HEK293 (cell line): ENCODE data around the gene ROBO1.

ENCODE experiments used
- CTCF ChIA-PET: fragments of 350-600 bp; formaldehyde crosslinking; extraction: SDS; loops from one replicate; lab custom pipeline; 2021; ENCODE audit warnings: antibody characterized with exemption; lab: Yijun Ruan, JAX
- POLR2A ChIA-PET: fragments of 300-600 bp; formaldehyde crosslinking; extraction: SDS; loops from one replicate; lab custom pipeline; 2020; ENCODE audit warnings: antibody characterized with exemption, inconsistent platforms; lab: Yijun Ruan, JAX
- H3K27ac ChIP-seq: fragments of 200-500 bp; sonication (Bioruptor generic); 2 replicates; pipeline ENCODE4 v1.5.1; 2014; ENCODE audit warnings: low read depth, low read length, control low read depth, inconsistent platforms; ENCODE audit errors: extremely low read depth
- H3K36me3 ChIP-seq, 2 experiments: fragments of 200-500 bp in 1 of 2; sonication (Bioruptor generic) in 1 of 2; 1 replicate in 1 of 2; 2 replicates in 1 of 2; pipeline ENCODE4 v1.5.1; 2014 to 2017; ENCODE audit warnings: inconsistent platforms in 2 of 2, low read length in 2 of 2; ENCODE audit not compliant: control insufficient read depth in 2 of 2, insufficient read depth in 1 of 2
- H3K4me1 ChIP-seq: fragments of 200-500 bp; sonication (Bioruptor generic); 2 replicates; pipeline ENCODE4 v1.5.1; 2014; ENCODE audit warnings: mild to moderate bottlenecking, low read length, inconsistent platforms; ENCODE audit not compliant: control insufficient read depth, insufficient read depth
- H3K4me3 ChIP-seq: 2 replicates; pipeline ENCODE4 v1.5.1; 2011; ENCODE audit warnings: low read depth, mild to moderate bottlenecking, control low read depth, low read length, moderate library complexity
- H3K9me3 ChIP-seq: fragments of 200-500 bp; sonication (Bioruptor generic); 2 replicates; pipeline ENCODE4 v1.5.1; 2014; ENCODE audit warnings: low read depth, low read length, inconsistent platforms; ENCODE audit not compliant: control insufficient read depth, insufficient read depth
- FEZF1 ChIP-seq: fragments of 450-650 bp; formaldehyde crosslinking; IDR thresholded peaks from 2 replicates; pipeline ENCODE4 v1.5.1; 2016; ENCODE audit warnings: missing biosample characterization, missing genetic modification characterization
- GLI2 ChIP-seq: fragments of 450-650 bp; formaldehyde crosslinking; IDR thresholded peaks from 2 replicates; pipeline ENCODE4; 2017; ENCODE audit warnings: missing biosample characterization, missing genetic modification characterization, low read depth, borderline replicate concordance
- GLIS1 ChIP-seq: fragments of 450-650 bp; formaldehyde crosslinking; IDR thresholded peaks from 2 replicates; pipeline ENCODE4 v1.5.1; 2016; ENCODE audit warnings: missing biosample characterization, missing genetic modification characterization
- KLF8 ChIP-seq: fragments of 450-650 bp; formaldehyde crosslinking; IDR thresholded peaks from 2 replicates; pipeline ENCODE4 v1.5.1; 2016; ENCODE audit warnings: missing biosample characterization, missing genetic modification characterization
- KLF9 ChIP-seq: fragments of 450-650 bp; formaldehyde crosslinking; IDR thresholded peaks from 2 replicates; pipeline ENCODE4 v1.5.1; 2016; ENCODE audit warnings: missing biosample characterization, missing genetic modification characterization, low read depth
- ZBTB21 ChIP-seq: fragments of 450-650 bp; formaldehyde crosslinking; IDR thresholded peaks from 2 replicates; pipeline ENCODE4 v1.5.1; 2017; ENCODE audit warnings: missing biosample characterization, missing genetic modification characterization
- ZBTB26 ChIP-seq: fragments of 450-650 bp; formaldehyde crosslinking; optimal IDR thresholded peaks from 2 replicates; pipeline ENCODE3; 2016; ENCODE audit warnings: missing biosample characterization, mild to moderate bottlenecking, missing genetic modification characterization
- ZFP41 ChIP-seq: fragments of 450-650 bp; formaldehyde crosslinking; IDR thresholded peaks from 2 replicates; pipeline ENCODE4 v1.5.1; 2016; ENCODE audit warnings: missing biosample characterization, missing genetic modification characterization, borderline replicate concordance
- ZNF114 ChIP-seq: fragments of 450-650 bp; formaldehyde crosslinking; IDR thresholded peaks from 2 replicates; pipeline ENCODE4 v1.5.0; 2017; ENCODE audit warnings: missing biosample characterization, missing genetic modification characterization
- ZNF140 ChIP-seq: fragments of 450-650 bp; formaldehyde crosslinking; IDR thresholded peaks from 2 replicates; pipeline ENCODE4 v1.5.1; 2016; ENCODE audit warnings: missing biosample characterization, missing genetic modification characterization
- ZNF16 ChIP-seq: fragments of 450-650 bp; formaldehyde crosslinking; IDR thresholded peaks from 2 replicates; pipeline ENCODE4 v1.5.1; 2016; ENCODE audit warnings: low read depth, missing biosample characterization, missing genetic modification characterization
- ZNF404 ChIP-seq: fragments of 450-650 bp; formaldehyde crosslinking; IDR thresholded peaks from 2 replicates; pipeline ENCODE4 v1.5.1; 2017; ENCODE audit warnings: missing biosample characterization, missing genetic modification characterization
- ZNF777 ChIP-seq: fragments of 450-650 bp; formaldehyde crosslinking; IDR thresholded peaks from 2 replicates; pipeline ENCODE4 v1.5.1; 2017; ENCODE audit warnings: missing biosample characterization, missing genetic modification characterization, borderline replicate concordance
- ZNF785 ChIP-seq: fragments of 450-650 bp; formaldehyde crosslinking; IDR thresholded peaks from 2 replicates; pipeline ENCODE4 v1.5.1; 2016; ENCODE audit warnings: missing biosample characterization, missing genetic modification characterization
- ZNF843 ChIP-seq: fragments of 450-650 bp; formaldehyde crosslinking; IDR thresholded peaks from 2 replicates; pipeline ENCODE4 v1.5.1; 2016; ENCODE audit warnings: missing biosample characterization, missing genetic modification characterization
- ZSCAN16 ChIP-seq: fragments of 450-650 bp; formaldehyde crosslinking; IDR thresholded peaks from 2 replicates; pipeline ENCODE4 v1.5.1; 2016; ENCODE audit warnings: missing biosample characterization, missing genetic modification characterization
- ZSCAN4 ChIP-seq: fragments of 450-650 bp; formaldehyde crosslinking; IDR thresholded peaks from 2 replicates; pipeline ENCODE4 v1.5.1; 2017; ENCODE audit warnings: missing biosample characterization, missing genetic modification characterization
- TF ChIP-seq, protein P1 (sequence below): fragments of 450-650 bp; formaldehyde crosslinking; IDR thresholded peaks from 2 replicates; pipeline ENCODE4 v1.5.1; 2016; ENCODE audit warnings: missing biosample characterization, missing genetic modification characterization
- TF ChIP-seq, protein P2 (sequence below): fragments of 450-650 bp; formaldehyde crosslinking; IDR thresholded peaks from 2 replicates; pipeline ENCODE4 v1.5.1; 2016; ENCODE audit warnings: missing biosample characterization, missing genetic modification characterization

Gene ROBO1

GRCh38 chr3:79109754-79110153 lies 658.0 kb downstream of the ROBO1 start:
- TF ChIP-seq, protein P1, sequence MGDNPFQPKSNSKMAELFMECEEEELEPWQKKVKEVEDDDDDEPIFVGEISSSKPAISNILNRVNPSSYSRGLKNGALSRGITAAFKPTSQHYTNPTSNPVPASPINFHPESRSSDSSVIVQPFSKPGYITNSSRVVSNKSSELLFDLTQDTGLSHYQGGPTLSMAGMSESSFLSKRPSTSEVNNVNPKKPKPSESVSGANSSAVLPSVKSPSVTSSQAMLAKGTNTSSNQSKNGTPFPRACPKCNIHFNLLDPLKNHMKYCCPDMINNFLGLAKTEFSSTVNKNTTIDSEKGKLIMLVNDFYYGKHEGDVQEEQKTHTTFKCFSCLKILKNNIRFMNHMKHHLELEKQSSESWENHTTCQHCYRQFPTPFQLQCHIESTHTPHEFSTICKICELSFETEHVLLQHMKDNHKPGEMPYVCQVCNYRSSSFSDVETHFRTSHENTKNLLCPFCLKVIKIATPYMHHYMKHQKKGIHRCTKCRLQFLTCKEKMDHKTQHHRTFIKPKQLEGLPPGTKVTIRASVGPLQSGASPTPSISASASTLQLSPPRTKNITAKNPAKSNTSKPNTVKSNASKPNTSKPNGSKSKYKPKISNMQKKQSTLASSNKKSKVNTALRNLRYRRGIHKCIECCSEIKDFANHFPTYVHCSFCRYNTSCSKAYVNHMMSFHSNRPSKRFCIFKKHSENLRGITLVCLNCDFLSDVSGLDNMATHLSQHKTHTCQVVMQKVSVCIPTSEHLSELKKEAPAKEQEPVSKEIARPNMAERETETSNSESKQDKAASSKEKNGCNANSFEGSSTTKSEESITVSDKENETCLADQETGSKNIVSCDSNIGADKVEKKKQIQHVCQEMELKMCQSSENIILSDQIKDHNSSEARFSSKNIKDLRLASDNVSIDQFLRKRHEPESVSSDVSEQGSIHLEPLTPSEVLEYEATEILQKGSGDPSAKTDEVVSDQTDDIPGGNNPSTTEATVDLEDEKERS (tag by site-specific recombination), result no peak
- TF ChIP-seq ZSCAN4, result no peak
- TF ChIP-seq KLF8, result no peak
- TF ChIP-seq, protein P2, sequence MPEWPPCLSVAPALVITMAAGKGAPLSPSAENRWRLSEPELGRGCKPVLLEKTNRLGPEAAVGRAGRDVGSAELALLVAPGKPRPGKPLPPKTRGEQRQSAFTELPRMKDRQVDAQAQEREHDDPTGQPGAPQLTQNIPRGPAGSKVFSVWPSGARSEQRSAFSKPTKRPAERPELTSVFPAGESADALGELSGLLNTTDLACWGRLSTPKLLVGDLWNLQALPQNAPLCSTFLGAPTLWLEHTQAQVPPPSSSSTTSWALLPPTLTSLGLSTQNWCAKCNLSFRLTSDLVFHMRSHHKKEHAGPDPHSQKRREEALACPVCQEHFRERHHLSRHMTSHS, result no peak
- TF ChIP-seq ZNF114 (tag by site-specific recombination), result no peak
- no peak for TF ChIP-seq ZNF16 (tag by site-specific recombination)
- no peak for TF ChIP-seq ZBTB21
- Histone ChIP-seq H3K36me3 (no peaks in the 10 kb centered on the region), H3K27ac (no peak overlapping the region), H3K4me3 (no peak overlapping the region), H3K4me1 (no peaks in the 10 kb centered on the region), H3K9me3 (no peaks in the 10 kb centered on the region)
- ChIA-PET CTCF (no interaction called here), POLR2A (no interaction called here)

DNA sequence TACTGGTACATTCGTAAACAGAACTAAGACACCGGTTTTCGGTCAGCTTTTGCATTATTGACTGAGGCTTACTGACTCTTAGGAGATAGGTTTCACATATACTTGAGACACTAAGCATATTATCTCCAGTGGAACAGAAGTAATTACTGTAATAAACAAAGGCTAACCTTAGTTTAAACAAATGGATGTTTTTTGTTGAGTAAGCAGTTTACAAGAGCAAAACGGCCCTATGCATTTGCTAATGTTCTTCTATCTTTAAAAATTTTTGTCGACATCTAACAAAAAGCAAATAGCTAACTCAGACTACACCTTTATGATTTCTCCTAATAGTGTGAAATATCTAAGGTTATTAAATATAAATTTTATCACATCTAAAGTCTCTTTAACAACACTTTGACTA lies 664.5 kb downstream of the ROBO1 start:
- POLR2A ChIA-PET, result no interaction called here
- no peaks in the 10 kb centered on the region for H3K4me1 ChIP-seq
- TF ChIP-seq ZNF140 (tag by site-specific recombination) (no peak), ZNF777 (no peak), ZNF843 (no peak), KLF9 (tag by site-specific recombination) (no peak), ZNF785 (tag by site-specific recombination) (no peak), ZFP41 (tag by site-specific recombination) (no peak), GLI2 (no peak), GLIS1 (no peak), FEZF1 (no peak), ZSCAN16 (tag by site-specific recombination) (no peak), ZNF404 (tag by site-specific recombination) (no peak), ZBTB26 (tag by site-specific recombination) (no peak)
- no peak overlapping the region for H3K4me3 ChIP-seq
- no peak overlapping the region for H3K27ac ChIP-seq
- CTCF ChIA-PET, result interaction anchor here (1.9 kb wide), 1 partner anchor 17 kb away, joined by 7 read pairs; no protein-coding TSS in a partner anchor
- H3K36me3 ChIP-seq, result no peaks in the 10 kb centered on the region
- no peaks in the 10 kb centered on the region for H3K9me3 ChIP-seq
